GM19099 (cell line): ENCODE measurements around the gene SPHK2.
A peak's percentile ranks its signal among the peaks of the same experiment; 100 is the strongest.

Experiments used
- POLR2A ChIP-seq: IDR thresholded peaks from 3 replicates; pipeline ENCODE4 v1.6.1; 2011; ENCODE audit warnings: low read depth; ENCODE audit not compliant: insufficient read length; ENCODE audit errors: extremely low read depth

The SPHK2 gene, protein sequence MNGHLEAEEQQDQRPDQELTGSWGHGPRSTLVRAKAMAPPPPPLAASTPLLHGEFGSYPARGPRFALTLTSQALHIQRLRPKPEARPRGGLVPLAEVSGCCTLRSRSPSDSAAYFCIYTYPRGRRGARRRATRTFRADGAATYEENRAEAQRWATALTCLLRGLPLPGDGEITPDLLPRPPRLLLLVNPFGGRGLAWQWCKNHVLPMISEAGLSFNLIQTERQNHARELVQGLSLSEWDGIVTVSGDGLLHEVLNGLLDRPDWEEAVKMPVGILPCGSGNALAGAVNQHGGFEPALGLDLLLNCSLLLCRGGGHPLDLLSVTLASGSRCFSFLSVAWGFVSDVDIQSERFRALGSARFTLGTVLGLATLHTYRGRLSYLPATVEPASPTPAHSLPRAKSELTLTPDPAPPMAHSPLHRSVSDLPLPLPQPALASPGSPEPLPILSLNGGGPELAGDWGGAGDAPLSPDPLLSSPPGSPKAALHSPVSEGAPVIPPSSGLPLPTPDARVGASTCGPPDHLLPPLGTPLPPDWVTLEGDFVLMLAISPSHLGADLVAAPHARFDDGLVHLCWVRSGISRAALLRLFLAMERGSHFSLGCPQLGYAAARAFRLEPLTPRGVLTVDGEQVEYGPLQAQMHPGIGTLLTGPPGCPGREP

GRCh38 chr19:48618916-48619691 lies at the start of gene SPHK2, which contains the start of gene RPL18:
Gene SPHK2 (plus strand): TSS chr19:48619506. CDS start chr19:48620515, 1,009 bp downstream.
Gene RPL18 (minus strand): TSS chr19:48619178. CDS start chr19:48619143, 35 bp downstream.
- peak; percentile 95 for TF ChIP-seq POLR2A

DNA sequence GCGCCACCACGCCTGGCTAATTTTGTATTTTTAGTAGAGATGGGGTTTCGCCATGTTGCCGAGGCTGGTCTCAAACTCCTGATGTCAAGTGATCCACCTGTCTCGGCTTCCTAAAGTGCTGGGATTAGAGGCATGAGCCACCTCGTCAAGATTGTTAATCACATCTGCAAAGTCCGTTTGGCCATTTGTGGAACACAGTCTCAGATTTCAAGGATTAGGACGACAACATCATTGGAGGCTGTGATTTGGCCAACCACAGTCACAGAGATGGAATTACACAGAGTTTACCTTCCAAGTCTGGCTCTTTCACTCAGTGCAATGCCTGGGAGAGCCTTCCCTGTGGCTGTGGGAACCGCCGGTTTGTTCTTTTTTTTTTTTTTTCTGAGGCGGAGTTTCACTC lies 49.5 kb upstream of the SPHK2 start:
- no peak for TF ChIP-seq POLR2A

DNA sequence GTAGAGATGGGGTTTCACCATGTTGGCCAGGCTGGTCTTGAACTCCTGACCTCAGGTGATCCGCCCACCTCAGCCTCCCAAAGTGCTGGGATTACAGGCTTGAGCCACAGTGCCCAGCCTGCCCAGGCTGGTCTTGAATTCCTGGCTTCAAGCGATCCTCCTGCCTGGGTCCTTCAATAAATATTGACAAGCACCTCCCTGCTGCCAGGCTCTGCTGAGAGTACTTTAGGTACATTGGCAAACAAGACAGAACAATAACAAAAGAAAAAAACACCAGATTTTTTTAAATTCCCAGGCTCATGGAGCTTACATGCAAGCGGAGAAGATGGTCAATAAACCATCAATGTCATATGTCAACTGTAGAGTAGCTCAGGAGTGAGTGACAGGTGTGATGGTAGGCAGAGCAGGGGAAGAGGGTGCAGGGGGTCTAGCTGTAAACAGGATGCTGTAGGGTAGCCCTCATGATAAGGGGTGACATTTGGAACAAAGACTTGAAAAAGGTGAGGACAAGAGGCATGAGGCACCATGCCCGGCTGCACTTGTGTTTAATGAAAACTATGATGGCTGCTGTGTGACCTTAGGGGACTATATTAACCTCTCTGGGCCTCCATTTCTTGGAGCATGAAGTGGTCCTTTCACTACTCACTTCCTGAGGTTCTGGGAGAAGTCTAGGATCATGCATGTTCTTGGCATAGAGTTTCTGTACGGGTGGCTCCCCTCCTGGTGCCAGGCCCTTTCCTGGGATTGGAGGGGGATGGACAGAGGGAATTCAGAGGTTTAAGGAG lies 47.7 kb upstream of the SPHK2 start:
- TF ChIP-seq POLR2A: no peak

DNA sequence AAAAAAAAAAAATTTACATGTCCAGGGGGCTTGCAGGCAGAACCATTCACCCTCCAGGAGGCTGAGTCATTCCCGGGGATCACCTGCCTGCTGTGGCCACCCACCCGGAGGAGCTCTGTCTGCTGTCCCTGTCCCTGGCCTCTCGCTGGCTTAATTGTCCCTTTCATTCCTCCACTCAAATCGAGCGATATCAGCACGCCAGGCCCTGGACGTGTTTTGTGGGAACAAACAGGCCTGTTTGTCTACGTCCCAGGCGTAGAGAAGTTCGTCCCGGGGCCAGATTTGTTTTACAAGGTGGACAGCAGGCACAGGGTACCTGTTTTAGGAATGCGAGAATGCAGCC lies 46.2 kb upstream of the SPHK2 start:
- TF ChIP-seq POLR2A: no peak

- no peak for TF ChIP-seq POLR2A
Observed at GRCh38 chr19:48575931-48576622, 43.2 kb upstream of the SPHK2 start.

DNA sequence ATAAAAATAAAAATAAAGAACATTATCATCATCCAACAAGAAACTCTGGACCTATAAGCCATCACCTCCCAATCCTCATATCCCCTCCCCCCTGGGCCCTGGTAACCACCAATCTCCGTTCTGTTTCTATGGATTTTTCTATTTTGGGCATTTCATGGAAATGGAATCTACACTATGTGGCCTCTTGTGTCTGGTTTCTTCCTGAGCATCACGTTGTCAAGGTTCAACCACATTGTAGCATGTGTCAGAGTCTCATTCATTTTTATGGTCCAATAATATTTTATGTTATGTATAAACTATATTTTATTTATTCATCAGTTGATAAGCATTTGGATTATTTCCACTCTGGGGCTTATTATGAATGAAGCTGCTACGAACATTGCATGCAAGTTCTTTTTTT lies 40.4 kb upstream of the SPHK2 start:
- TF ChIP-seq POLR2A: no peak

DNA sequence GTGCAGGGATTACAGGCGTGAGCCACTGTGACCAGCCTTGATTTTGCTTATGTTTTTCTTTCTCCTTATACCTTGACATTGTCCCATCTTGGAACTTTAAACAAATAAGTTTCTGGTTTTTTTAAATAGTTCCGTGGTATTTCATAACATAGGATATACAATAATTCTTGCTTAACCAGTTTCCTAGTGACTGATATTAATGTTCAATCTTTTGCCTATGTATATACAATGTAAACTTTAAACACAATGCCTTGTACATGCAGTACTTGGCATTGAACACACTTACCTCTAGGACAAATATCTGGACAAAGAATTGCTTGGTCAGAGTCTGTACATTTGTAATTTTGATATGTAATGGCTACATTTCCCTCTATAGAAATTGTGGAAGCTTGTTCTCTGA lies 37.1 kb upstream of the SPHK2 start:
- no peak for TF ChIP-seq POLR2A

- no peak for TF ChIP-seq POLR2A
Observed at GRCh38 chr19:48587387-48587786, 31.9 kb upstream of the SPHK2 start.

DNA sequence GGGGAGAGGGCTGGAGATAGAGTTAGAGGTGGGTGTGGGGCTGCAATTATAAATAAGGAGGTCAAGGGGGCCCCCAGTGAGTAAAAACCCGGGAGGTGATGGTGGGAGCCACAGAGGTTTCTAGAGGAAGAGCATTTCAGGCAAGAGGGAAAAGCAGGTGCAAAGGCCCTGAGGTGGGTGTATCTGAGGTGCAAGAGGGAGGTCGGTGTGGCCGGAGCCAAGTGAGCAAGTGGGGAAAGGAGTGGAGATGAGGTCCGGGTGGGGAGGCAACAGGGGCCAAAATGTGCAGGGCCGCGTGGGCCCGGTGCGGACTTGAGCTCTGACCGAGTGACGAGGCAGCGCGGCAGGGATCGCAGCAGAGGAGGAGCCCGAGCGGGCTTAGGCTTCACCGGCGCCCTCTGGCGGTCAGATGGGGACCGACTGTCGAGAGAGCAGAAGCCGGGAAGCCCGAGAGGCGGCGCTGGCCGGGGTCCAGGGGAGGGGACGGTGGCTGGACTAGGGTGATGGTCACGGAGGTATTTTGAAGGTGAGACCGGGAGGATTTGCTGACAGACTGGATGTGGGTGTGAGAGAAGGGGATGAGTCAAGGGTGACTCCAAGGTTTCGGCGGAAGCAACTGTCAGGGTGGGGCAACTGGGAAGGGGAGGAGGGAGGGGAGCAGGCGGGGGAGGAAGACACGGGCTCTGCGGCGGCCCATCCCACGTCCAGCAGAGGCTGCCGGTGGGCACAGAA lies 30.5 kb upstream of the SPHK2 start:
- no peak for TF ChIP-seq POLR2A

DNA sequence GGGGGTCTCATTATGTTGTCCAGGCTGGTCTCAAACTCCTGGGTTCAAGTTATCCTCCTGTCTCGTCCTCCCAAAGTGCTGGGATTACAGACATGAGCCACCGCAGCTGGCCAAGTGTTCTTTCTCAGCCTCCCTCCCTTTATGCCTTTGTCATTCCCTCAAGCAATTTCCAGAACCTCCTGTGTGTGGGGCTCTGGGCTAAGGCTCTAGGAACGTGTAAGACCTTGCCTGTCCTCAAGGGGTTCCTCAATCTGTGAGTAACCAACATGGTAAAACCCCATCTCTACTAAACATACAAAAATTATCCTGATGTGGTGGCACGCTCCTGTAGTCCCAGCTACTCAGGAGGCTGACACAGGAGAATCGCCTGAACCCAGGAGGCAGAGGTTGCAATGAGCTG lies 28.3 kb upstream of the SPHK2 start:
- no peak for TF ChIP-seq POLR2A

DNA sequence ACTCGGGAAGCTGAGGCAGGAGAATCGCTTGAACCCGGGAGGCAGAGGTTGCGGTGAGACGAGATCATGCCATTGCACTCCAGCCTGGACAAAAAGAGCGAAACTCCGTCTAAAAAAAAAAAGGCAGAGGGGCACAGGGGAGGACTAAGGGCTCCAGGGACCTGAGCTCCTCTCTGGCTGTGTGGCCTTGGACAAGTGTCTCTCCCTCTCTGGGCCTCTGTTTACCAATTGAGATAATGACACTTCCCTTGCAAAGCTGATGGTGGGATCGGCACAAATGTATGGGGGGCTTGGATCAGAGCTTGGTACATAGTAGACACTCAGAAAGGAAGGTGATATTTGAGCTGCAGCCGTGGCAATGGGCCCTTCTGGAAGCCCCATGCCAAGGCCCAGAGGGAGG lies 24.1 kb upstream of the SPHK2 start:
- no peak for TF ChIP-seq POLR2A

GRCh38 chr19:48595833-48596232 lies 23.5 kb upstream of the SPHK2 start:
- TF ChIP-seq POLR2A: no peak

GRCh38 chr19:48596237-48596636 lies 23.1 kb upstream of the SPHK2 start:
- TF ChIP-seq POLR2A: no peak
